H1 (cell line): ENCODE measurements around the gene CDT1. TPM values are rescaled to one million over a fixed set of nuclear protein-coding genes. Genes with fewer than 3 reads are reported as not detected.
A peak's percentile ranks its signal among the peaks of the same experiment; 100 is the strongest.

ENCODE experiments used
- CTCF ChIA-PET: fragments of 300-600 bp; sonication (Branson Sonifier 250); formaldehyde crosslinking; loops from one replicate; lab custom pipeline; 2021; ENCODE audit not compliant: partially characterized antibody; lab: Charles Lee
- POLR2A ChIA-PET: fragments of 300-600 bp; sonication (Branson Sonifier 250); formaldehyde crosslinking; loops from one replicate; lab custom pipeline; 2021; ENCODE audit warnings: inconsistent platforms; ENCODE audit not compliant: partially characterized antibody; lab: Charles Lee
- DNase-seq, 2 experiments: peaks; one replicate each; pipeline versions ENCODE4 v3.0.0 to v3.0.0-alpha.2; 2010 to 2022; ENCODE audit warnings: low spot score in 2 of 2, low read depth in 1 of 2, mixed read lengths in 1 of 2
- FAIRE-seq: peaks from 2 replicates; lab custom pipeline; 2011; peaks lifted over from hg19 to GRCh38; lab: Jason Lieb, UNC
- H2AFZ ChIP-seq: 2 replicates; pipeline ENCODE4 v1.8.1; 2012; ENCODE audit warnings: low read length, inconsistent platforms
- H2AK5ac ChIP-seq: 2 replicates; pipeline ENCODE4 v1.6.1; 2013; ENCODE audit warnings: low read depth, low read length
- H2BK120ac ChIP-seq: replicated peaks from 2 replicates; pipeline ENCODE3; 2013; ENCODE audit warnings: low read depth, low read length, inconsistent platforms
- H2BK12ac ChIP-seq: 2 replicates; pipeline ENCODE4 v1.6.1; 2013; ENCODE audit warnings: low read depth, low read length
- H2BK15ac ChIP-seq: 2 replicates; pipeline ENCODE4 v1.6.1; 2013; ENCODE audit warnings: low read length
- H2BK20ac ChIP-seq: 2 replicates; pipeline ENCODE4 v1.6.1; 2013; ENCODE audit warnings: low read length
- H2BK5ac ChIP-seq: 2 replicates; pipeline ENCODE4 v1.6.1; 2013; ENCODE audit warnings: low read depth, low read length
- H3K14ac ChIP-seq: 2 replicates; pipeline ENCODE4 v1.6.1; 2013; ENCODE audit warnings: inconsistent platforms; ENCODE audit not compliant: insufficient read length
- H3K18ac ChIP-seq: 2 replicates; pipeline ENCODE4 v1.6.1; 2013; ENCODE audit warnings: low read length; ENCODE audit errors: extremely low read depth
- H3K23ac ChIP-seq: 2 replicates; pipeline ENCODE4 v1.6.1; 2013; ENCODE audit warnings: inconsistent platforms; ENCODE audit not compliant: insufficient read length
- H3K23me2 ChIP-seq: 2 replicates; pipeline ENCODE4 v1.6.1; 2013; ENCODE audit warnings: low read depth, low read length
- H3K27ac ChIP-seq: 2 replicates; pipeline ENCODE4 v1.6.1; 2011; ENCODE audit warnings: low read depth, low read length, inconsistent platforms
- H3K27me3 ChIP-seq, 4 experiments: replicated peaks in 1 of 4; 1 replicate in 1 of 4; 2 replicates in 3 of 4; pipeline versions ENCODE4 v1.6.1 to v1.8.1; 2011 to 2013; ENCODE audit warnings: low read length in 3 of 4, mild to moderate bottlenecking in 3 of 4, inconsistent platforms in 2 of 4, mixed read lengths in 2 of 4, moderate library complexity in 1 of 4; ENCODE audit not compliant: control insufficient read depth in 3 of 4, insufficient read depth in 3 of 4; ENCODE audit errors: extremely low read depth in 1 of 4
- H3K36me3 ChIP-seq, 4 experiments: 2 replicates each; pipeline versions ENCODE4 v1.6.1 to v1.8.1; 2011 to 2013; ENCODE audit warnings: mild to moderate bottlenecking in 4 of 4, low read length in 3 of 4, moderate library complexity in 2 of 4, control low read depth in 1 of 4, inconsistent platforms in 1 of 4; ENCODE audit not compliant: insufficient read depth in 4 of 4, control insufficient read depth in 2 of 4
- H3K4ac ChIP-seq: replicated peaks from 2 replicates; pipeline ENCODE3; 2013; ENCODE audit warnings: low read length, low read depth, mixed read lengths, inconsistent platforms; ENCODE audit not compliant: insufficient read length
- H3K4me1 ChIP-seq, 4 experiments: replicated peaks in 1 of 4; 1 replicate in 1 of 4; 2 replicates in 3 of 4; pipeline versions ENCODE4 v1.6.1 to v1.8.1; 2011 to 2013; ENCODE audit warnings: low read length in 3 of 4, inconsistent platforms in 2 of 4, mixed read lengths in 1 of 4; ENCODE audit not compliant: insufficient read depth in 4 of 4, control insufficient read depth in 3 of 4
- H3K4me2 ChIP-seq, 2 experiments: 2 replicates each; pipeline versions ENCODE4 v1.6.1 to v1.8.1; 2011 to 2013; ENCODE audit warnings: low read depth in 2 of 2, low read length in 2 of 2, control low read depth in 1 of 2, inconsistent platforms in 1 of 2, mild to moderate bottlenecking in 1 of 2; ENCODE audit not compliant: insufficient read depth in 1 of 2
- H3K4me3 ChIP-seq, 4 experiments: fragments of 200-600, 300-600 bp in 1 of 4; sonication (generic), shearing (Covaris generic), sonication (Bioruptor Twin) in 1 of 4; 2 replicates each; pipeline versions ENCODE4 v1.5.1 to v1.8.1; 2011 to 2016; ENCODE audit warnings: low read length in 4 of 4, low read depth in 3 of 4, control low read depth in 2 of 4, inconsistent platforms in 2 of 4, mild to moderate bottlenecking in 2 of 4, mixed read lengths in 1 of 4, moderate library complexity in 1 of 4; ENCODE audit not compliant: insufficient read depth in 2 of 4; ENCODE audit errors: extremely low read depth in 1 of 4
- H3K56ac ChIP-seq: replicated peaks from 2 replicates; pipeline ENCODE3; 2013; ENCODE audit warnings: low read depth, mild to moderate bottlenecking, mixed read lengths, low read length, inconsistent platforms; ENCODE audit not compliant: insufficient read length
- H3K79me1 ChIP-seq: 2 replicates; pipeline ENCODE4 v1.6.1; 2013; ENCODE audit warnings: low read depth, low read length, control low read depth
- H3K79me2 ChIP-seq, 2 experiments: 2 replicates each; pipeline versions ENCODE4 v1.6.1 to v1.8.1; 2012 to 2013; ENCODE audit warnings: low read length in 2 of 2, mild to moderate bottlenecking in 2 of 2, inconsistent platforms in 1 of 2; ENCODE audit not compliant: insufficient read depth in 2 of 2, control insufficient read depth in 1 of 2
- H3K9ac ChIP-seq, 4 experiments: replicated peaks in 1 of 4; 1 replicate in 1 of 4; 2 replicates in 3 of 4; pipeline versions ENCODE4 v1.6.1 to v1.8.1; 2011 to 2013; ENCODE audit warnings: low read depth in 3 of 4, low read length in 3 of 4, control low read depth in 2 of 4, mild to moderate bottlenecking in 2 of 4, moderate library complexity in 2 of 4, inconsistent platforms in 1 of 4; ENCODE audit errors: extremely low read depth in 1 of 4
- H3K9me3 ChIP-seq, 2 experiments: 2 replicates each; pipeline versions ENCODE4 v1.6.1 to v1.8.1; 2012 to 2013; ENCODE audit warnings: mild to moderate bottlenecking in 2 of 2, moderate library complexity in 2 of 2, control low read depth in 1 of 2, inconsistent platforms in 1 of 2, low read depth in 1 of 2, low read length in 1 of 2, mixed read lengths in 1 of 2; ENCODE audit not compliant: insufficient read depth in 2 of 2
- H4K20me1 ChIP-seq, 2 experiments: replicated peaks in 1 of 2; 2 replicates each; pipeline versions ENCODE3 to v1.8.1; 2011 to 2013; ENCODE audit warnings: inconsistent platforms in 2 of 2, low read length in 2 of 2, mild to moderate bottlenecking in 1 of 2; ENCODE audit not compliant: insufficient read depth in 2 of 2, control insufficient read depth in 1 of 2
- H4K5ac ChIP-seq: 2 replicates; pipeline ENCODE4 v1.6.1; 2013; ENCODE audit warnings: low read length, low read depth, mixed read lengths, inconsistent platforms; ENCODE audit not compliant: insufficient read length
- H4K8ac ChIP-seq: 2 replicates; pipeline ENCODE4 v1.8.0; 2013; ENCODE audit warnings: mild to moderate bottlenecking, moderate library complexity, low read length, inconsistent platforms; ENCODE audit not compliant: insufficient read depth; ENCODE audit errors: extremely low read depth
- H4K91ac ChIP-seq: replicated peaks from 2 replicates; pipeline ENCODE3; 2013; ENCODE audit warnings: low read length, mixed read lengths, inconsistent platforms; ENCODE audit not compliant: insufficient read length
- CEBPB ChIP-seq: IDR thresholded peaks from 2 replicates; pipeline ENCODE4 v1.6.1; 2012; ENCODE audit warnings: low read depth, low read length
- CHD2 ChIP-seq: IDR thresholded peaks from 2 replicates; pipeline ENCODE4 v1.6.1; 2012; ENCODE audit warnings: low read length, improper control_type of control experiment
- CREB1 ChIP-seq: IDR thresholded peaks from 2 replicates; pipeline ENCODE4 v1.6.1; 2012; ENCODE audit warnings: inconsistent platforms
- CTBP2 ChIP-seq: IDR thresholded peaks from 2 replicates; pipeline ENCODE4 v1.7.0; 2011; ENCODE audit warnings: borderline replicate concordance, mild to moderate bottlenecking, moderate library complexity, mixed read lengths, low read length; ENCODE audit not compliant: insufficient read depth, insufficient read length
- EGR1 ChIP-seq: IDR thresholded peaks from 2 replicates; pipeline ENCODE4 v1.6.1; 2011; ENCODE audit warnings: low read depth, low read length, borderline replicate concordance
- GABPA ChIP-seq: IDR thresholded peaks from 2 replicates; pipeline ENCODE4 v1.6.1; 2011; ENCODE audit warnings: mild to moderate bottlenecking, low read length, moderate library complexity, borderline replicate concordance; ENCODE audit not compliant: insufficient read depth
- GTF2F1 ChIP-seq: IDR thresholded peaks from 2 replicates; pipeline ENCODE4 v1.6.1; 2012; ENCODE audit warnings: low read depth, low read length, improper control_type of control experiment, borderline replicate concordance
- KDM4A ChIP-seq: IDR thresholded peaks from one replicate; pipeline ENCODE4 v1.7.1; 2012; ENCODE audit warnings: low read depth, mild to moderate bottlenecking, moderate library complexity, low read length, inconsistent platforms; ENCODE audit not compliant: severe bottlenecking
- POLR2A ChIP-seq, 2 experiments: IDR thresholded peaks; 1 replicate in 1 of 2; 2 replicates in 1 of 2; pipeline ENCODE4 v1.6.1; 2011; ENCODE audit warnings: low read depth in 2 of 2, low read length in 2 of 2, mild to moderate bottlenecking in 2 of 2; ENCODE audit errors: control extremely low read depth in 1 of 2
- TEAD4 ChIP-seq: IDR thresholded peaks from 2 replicates; pipeline ENCODE4 v1.6.1; 2012; ENCODE audit warnings: low read depth, low read length, inconsistent platforms, mixed read lengths
- USF2 ChIP-seq: IDR thresholded peaks from 2 replicates; pipeline ENCODE4 v1.6.1; 2011; ENCODE audit warnings: low read length, improper control_type of control experiment
- ZNF274 ChIP-seq: IDR thresholded peaks from 2 replicates; pipeline ENCODE4 v1.7.0; 2012; ENCODE audit warnings: low read length, borderline replicate concordance; ENCODE audit errors: extremely low read depth
- WGBS, 2 experiments: shearing (Covaris generic) in 1 of 2; methylation state at CpG; one replicate each; pipeline versions ENCODE4 v1.1.6 to v1.1.7; 2013 to 2015; ENCODE audit warnings: low lambda C conversion rate in 2 of 2, mixed read lengths in 2 of 2, inconsistent platforms in 1 of 2, low coverage in 1 of 2, missing lambda C conversion rate in 1 of 2; ENCODE audit not compliant: insufficient replicate concordance in 2 of 2, insufficient coverage in 1 of 2, insufficient read length in 1 of 2; ENCODE audit errors: extremely low coverage in 1 of 2, missing lambda C conversion rate in 1 of 2; 5-methylcytosine and 5-hydroxymethylcytosine counted together
- polyA plus RNA-seq, 7 experiments: library from polyadenylated mRNA; depleted of rRNA in 3 of 7; stranded (reverse) in 5 of 7; unstranded in 2 of 7; fragments of >200 nt in 5 of 7; fragments of 200-250 nt in 2 of 7; gene quantifications; 1 replicate in 5 of 7; 2 replicates in 1 of 7; 4 replicates in 1 of 7; pipeline versions ENCODE4 v1.2.1 to v1.2.3, GENCODE V29; 2011 to 2013; ENCODE audit warnings: missing spikeins in 2 of 7, mixed read lengths in 2 of 7
- total RNA-seq: library from RNA; stranded (reverse); fragmentation: NEBNext Ultra II Directional; extraction: Animal tissue kit (Norgen Biotek cat#: 25700); gene quantifications from 2 replicates; pipeline ENCODE4 v1.2.1, GENCODE V29; 2021

The CDT1 gene
- total and polyA plus RNA-seq, 2 of the 8 experiments (the other 6 are each of a cell fraction or from before 2014, with no cell fraction given): 76.7 to 95.4 TPM

GRCh38 chr16:88787579-88788314 is 15.8 kb upstream of the CDT1 start:
- Histone ChIP-seq H3K4me2 (no peak overlapping the region), H2BK15ac (peak overlapping the region; percentile 61; the same call in 1 of the 2 replicates), H4K91ac (peak overlapping the region; percentile 31), H3K18ac (peak overlapping the region; percentile 9; the same call in 1 of the 2 replicates), H3K4ac (no peak overlapping the region), H3K9me3 (no peaks in the 10 kb centered on the region), H3K4me3 (no peak overlapping the region), H3K79me2 (peaks cover 0 to 7% of the 10 kb centered on the region in 2 experiments; a peak in 1 of 4 replicates), H3K23me2 (peaks cover 6% of the 10 kb centered on the region; the same call in 1 of the 2 replicates), H3K56ac (no peak overlapping the region), H4K20me1 (peaks cover 0 to 5% of the 10 kb centered on the region in 2 experiments), H4K8ac (no peak overlapping the region), H2BK12ac (no peak overlapping the region), H3K79me1 (no peaks in the 10 kb centered on the region), H3K27me3 (peaks cover 0 to 6% (median 3%) of the 10 kb centered on the region in 4 experiments; a peak in 3 of 7 replicates), H3K23ac (no peak overlapping the region), H4K5ac (no peak overlapping the region), H3K36me3 (no peaks in the 10 kb centered on the region), H2BK5ac (no peak overlapping the region), H2AK5ac (no peak overlapping the region), H3K27ac (no peak overlapping the region), H3K4me1 (peaks cover 0 to 26% (median 16%) of the 10 kb centered on the region in 4 experiments; a peak in 6 of 7 replicates), H3K9ac (no peak overlapping the region), H2BK20ac (no peak overlapping the region), H2BK120ac (no peak overlapping the region), H3K14ac (no peak overlapping the region), H2AFZ (no peak overlapping the region)
- no peak for FAIRE-seq
- 88% methylated on average over 11 of the region's 11 CpGs; no CpG with 5 or more reads in 1 of the 2 experiments for WGBS, 2 experiments
- CTCF ChIA-PET: interaction anchor here (0.5 to 3.0 kb wide), 10 partner anchors 9 to 311 kb away, joined by 3 to 9 read pairs (median 4); partner anchors contain the start of gene CDT1
- DNase-seq: no peak
- POLR2A ChIA-PET: interaction anchor here (0.8 to 3.3 kb wide), 4 partner anchors 12 to 40 kb away, joined by 3 to 16 read pairs (median 3); no protein-coding TSS in a partner anchor
- TF ChIP-seq POLR2A (IDR thresholded peaks at IDR 0.05; ENCODE audit: control extremely low read depth in 1 of 2, low read depth in 2 of 2, low read length in 2 of 2): no peak
- TF ChIP-seq USF2: no peak
- TF ChIP-seq CREB1: no peak
- no peak for TF ChIP-seq EGR1
- no peak for TF ChIP-seq KDM4A
- no peak for TF ChIP-seq CTBP2
- TF ChIP-seq GABPA: no peak
- no peak for TF ChIP-seq GTF2F1
- no peak for TF ChIP-seq CHD2
- TF ChIP-seq CEBPB: no peak
- no peak for TF ChIP-seq TEAD4
- TF ChIP-seq ZNF274: no peak
